Breast epithelium (tissue), 3 donors: ENCODE data around the gene NR3C1.

Experiments used
- POLR2AphosphoS5 ChIP-seq, 3 donors: sonication (generic); formaldehyde crosslinking; IDR thresholded peaks; one replicate each; pipeline ENCODE4 v1.6.1; 2017; ENCODE audit warnings: antibody characterized with exemption in 3 of 3
- TF ChIP-seq, protein P1 (sequence below), 3 donors: fragments of 450-650 bp; IDR thresholded peaks; one replicate each; pipeline ENCODE4 v1.5.1; 2016 to 2017; ENCODE audit warnings: antibody characterized with exemption in 3 of 3, mild to moderate bottlenecking in 3 of 3, moderate library complexity in 3 of 3

DNA sequence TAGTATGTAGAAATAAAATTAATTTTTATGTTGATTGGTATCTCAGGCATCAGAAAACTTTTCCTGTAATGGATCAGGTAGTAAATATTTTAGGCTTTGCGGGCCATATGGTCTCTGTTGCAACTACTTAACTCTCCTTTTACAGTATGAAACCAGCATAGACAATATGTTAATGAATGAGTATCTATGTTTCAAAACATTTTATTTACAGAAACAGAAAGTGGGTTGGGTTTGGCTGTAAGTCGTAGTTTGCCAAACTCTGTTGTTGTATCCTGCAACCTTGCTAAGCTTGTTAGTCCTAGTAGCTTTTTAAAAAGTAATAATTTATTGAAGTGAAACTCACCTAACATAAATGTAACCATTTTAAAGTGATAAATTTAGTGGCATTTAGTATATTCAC lies 132.1 kb downstream of the NR3C1 start:
- TF ChIP-seq, protein P1, sequence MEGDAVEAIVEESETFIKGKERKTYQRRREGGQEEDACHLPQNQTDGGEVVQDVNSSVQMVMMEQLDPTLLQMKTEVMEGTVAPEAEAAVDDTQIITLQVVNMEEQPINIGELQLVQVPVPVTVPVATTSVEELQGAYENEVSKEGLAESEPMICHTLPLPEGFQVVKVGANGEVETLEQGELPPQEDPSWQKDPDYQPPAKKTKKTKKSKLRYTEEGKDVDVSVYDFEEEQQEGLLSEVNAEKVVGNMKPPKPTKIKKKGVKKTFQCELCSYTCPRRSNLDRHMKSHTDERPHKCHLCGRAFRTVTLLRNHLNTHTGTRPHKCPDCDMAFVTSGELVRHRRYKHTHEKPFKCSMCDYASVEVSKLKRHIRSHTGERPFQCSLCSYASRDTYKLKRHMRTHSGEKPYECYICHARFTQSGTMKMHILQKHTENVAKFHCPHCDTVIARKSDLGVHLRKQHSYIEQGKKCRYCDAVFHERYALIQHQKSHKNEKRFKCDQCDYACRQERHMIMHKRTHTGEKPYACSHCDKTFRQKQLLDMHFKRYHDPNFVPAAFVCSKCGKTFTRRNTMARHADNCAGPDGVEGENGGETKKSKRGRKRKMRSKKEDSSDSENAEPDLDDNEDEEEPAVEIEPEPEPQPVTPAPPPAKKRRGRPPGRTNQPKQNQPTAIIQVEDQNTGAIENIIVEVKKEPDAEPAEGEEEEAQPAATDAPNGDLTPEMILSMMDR (IDR thresholded peaks at IDR 0.05) = no peak
- TF ChIP-seq POLR2AphosphoS5 (IDR thresholded peaks at IDR 0.05) = no peak
